ENCODE data around the gene FNBP1.
"Not testable (repeated sequence)": the region's sequence is repeated elsewhere in the genome, so short reads cannot be mapped to it uniquely, and the experiment has no call there.

Gene FNBP1

DNA sequence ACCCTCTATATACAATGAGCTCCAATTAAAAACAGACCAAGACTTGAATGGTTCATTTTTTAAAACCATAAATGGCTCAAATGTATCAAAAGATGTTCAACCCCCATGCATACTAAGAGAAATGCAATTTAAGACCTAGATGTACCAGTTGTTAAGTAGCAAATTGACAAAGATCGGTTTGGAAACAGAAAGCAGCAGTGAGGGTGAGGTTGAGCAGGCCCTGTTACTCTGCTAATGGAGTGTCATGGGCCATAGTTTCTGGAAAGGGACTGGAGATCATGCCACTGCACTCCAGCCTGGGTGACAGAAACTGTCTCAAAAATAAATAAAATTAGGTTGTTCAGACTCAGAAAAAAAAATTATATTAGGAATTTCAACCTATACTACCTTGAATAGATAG is 55.0 kb downstream of the FNBP1 start:
- peaks cover 2% of the 10 kb centered on the region for H3K36me3 ChIP-seq
- H3K9me3 ChIP-seq, result no peaks in the 10 kb centered on the region
- no peaks in the 10 kb centered on the region for H3K27me3 ChIP-seq
- TF ChIP-seq, protein P1, sequence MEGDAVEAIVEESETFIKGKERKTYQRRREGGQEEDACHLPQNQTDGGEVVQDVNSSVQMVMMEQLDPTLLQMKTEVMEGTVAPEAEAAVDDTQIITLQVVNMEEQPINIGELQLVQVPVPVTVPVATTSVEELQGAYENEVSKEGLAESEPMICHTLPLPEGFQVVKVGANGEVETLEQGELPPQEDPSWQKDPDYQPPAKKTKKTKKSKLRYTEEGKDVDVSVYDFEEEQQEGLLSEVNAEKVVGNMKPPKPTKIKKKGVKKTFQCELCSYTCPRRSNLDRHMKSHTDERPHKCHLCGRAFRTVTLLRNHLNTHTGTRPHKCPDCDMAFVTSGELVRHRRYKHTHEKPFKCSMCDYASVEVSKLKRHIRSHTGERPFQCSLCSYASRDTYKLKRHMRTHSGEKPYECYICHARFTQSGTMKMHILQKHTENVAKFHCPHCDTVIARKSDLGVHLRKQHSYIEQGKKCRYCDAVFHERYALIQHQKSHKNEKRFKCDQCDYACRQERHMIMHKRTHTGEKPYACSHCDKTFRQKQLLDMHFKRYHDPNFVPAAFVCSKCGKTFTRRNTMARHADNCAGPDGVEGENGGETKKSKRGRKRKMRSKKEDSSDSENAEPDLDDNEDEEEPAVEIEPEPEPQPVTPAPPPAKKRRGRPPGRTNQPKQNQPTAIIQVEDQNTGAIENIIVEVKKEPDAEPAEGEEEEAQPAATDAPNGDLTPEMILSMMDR (IDR thresholded peaks at IDR 0.05; ENCODE audit: low read depth, low read length), result no peak
- H3K4me1 ChIP-seq, result 0 out of 2 replicates have a peak, but pooled peaks cover 7% of the 10 kb centered on the region
- no peak overlapping the region for H3K4me3 ChIP-seq (ENCODE audit: low read depth, low read length)
- DNase-seq, result no peak

DNA sequence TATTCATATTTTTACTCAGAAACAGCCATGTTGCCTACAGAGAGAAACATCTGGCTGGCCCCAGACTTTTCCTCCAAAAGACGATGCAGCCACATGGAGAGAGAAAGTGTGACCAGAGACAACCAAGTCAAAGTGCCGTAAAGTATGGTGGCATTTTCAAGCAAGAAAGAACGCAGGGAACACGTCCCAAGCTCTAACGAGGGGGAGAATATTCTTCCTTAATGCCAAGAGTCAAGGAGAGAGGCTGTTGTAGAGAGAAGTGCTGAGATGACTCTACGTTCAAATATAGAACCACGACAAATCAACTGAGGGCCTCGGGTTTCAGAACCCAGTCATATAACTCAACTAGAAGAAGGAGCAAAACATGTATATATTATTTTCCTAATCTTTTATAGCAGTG is 55.9 kb downstream of the FNBP1 start:
- Histone ChIP-seq H3K27me3 (no peaks in the 10 kb centered on the region), H3K36me3 (peaks cover 2% of the 10 kb centered on the region)

DNA sequence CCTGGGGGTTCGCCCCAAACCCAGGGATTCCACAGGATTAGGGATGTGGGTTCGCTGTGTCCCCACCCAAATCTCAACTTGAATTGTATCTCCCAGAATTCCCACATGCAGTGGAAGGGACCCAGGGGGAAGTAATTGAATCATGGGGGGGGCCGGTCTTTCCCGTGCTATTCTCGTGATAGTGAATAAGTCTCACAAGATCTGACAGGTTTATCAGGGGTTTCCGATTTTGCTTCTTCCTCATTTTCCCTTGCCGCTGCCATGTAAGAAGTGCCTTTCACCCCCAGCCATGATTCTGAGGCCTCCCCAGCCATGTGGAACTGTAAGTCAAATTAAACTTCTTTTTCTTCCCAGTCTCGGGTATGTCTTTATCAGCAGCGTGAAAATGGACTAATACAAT is 58.4 kb downstream of the FNBP1 start:
- not testable (repeated sequence) for H3K36me3 ChIP-seq; H3K4me3 ChIP-seq (ENCODE audit: low read depth, low read length); H3K4me1 ChIP-seq; DNase-seq; H3K9me3 ChIP-seq; H3K27me3 ChIP-seq

More for the DNA sequence above, 55.9 kb downstream of the FNBP1 start:
- H3K9me3 ChIP-seq, result no peaks in the 10 kb centered on the region
- H3K4me1 ChIP-seq, result 0 out of 2 replicates have a peak, but pooled peaks cover 7% of the 10 kb centered on the region
- no peak overlapping the region for H3K4me3 ChIP-seq (ENCODE audit: low read depth, low read length)
- no peak for DNase-seq
- TF ChIP-seq, protein P1 (IDR thresholded peaks at IDR 0.05; ENCODE audit: low read depth, low read length), result no peak

DNA sequence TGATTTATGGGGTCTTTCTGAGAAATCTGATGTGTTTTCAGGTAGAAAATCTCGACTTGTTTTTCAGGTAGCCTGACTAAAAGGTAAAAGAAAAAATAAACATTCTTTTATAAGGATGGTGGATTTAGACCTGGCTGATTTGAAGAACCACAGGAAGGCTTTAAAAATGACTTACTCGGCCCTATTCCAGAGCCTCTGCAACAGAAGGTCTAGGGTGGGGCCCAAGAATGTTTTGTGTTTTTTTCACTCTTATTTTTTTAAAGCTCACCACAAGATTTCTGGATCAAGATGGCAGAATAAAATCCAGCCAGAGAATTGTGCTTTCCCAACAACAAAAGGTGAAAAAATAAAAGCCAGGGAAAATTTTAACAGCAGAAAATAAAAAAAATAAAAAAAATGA is 59.1 kb downstream of the FNBP1 start:
- no peak for DNase-seq
- H3K4me1 ChIP-seq, result peaks cover 4% of the 10 kb centered on the region
- H3K4me3 ChIP-seq (ENCODE audit: low read depth, low read length), result no peak overlapping the region
- TF ChIP-seq, protein P1 (IDR thresholded peaks at IDR 0.05; ENCODE audit: low read depth, low read length), result no peak
- H3K9me3 ChIP-seq, result no peaks in the 10 kb centered on the region
- H3K27me3 ChIP-seq, result no peaks in the 10 kb centered on the region
- H3K36me3 ChIP-seq, result no peaks in the 10 kb centered on the region; the same call in 1 of the 2 replicates

DNA sequence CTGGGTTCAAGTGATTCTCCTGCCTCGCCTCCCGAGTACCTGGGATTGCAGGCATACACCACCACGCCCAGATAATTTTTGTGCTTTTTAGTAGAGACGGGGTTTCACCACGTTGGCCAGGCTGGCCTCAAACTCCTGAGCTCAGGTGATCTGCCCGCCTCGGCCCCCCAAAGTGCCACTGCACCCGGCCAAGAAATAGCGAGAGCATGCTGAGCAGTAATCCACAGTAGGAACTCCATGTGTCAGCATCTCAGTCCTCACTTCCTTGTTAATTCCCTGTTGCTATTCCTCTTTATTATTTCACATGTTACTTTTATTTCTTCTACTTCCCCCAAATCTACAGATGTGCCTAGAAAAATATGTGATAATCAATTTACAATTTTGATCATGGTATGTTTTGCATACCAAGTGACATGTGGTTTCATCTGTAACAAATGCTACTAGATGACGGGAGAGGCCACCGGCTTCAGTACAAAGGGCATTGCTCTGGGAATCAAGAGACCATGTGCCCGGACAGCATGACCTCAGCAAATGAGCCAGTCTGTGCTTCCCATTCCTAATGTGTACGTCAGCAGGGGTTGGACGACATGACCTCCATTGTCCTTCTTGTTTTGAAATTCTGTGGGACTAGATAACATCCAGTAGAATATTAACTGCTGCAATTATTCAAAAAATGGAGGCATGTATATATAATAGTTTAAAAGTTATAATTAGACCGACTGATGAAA is 61.6 kb downstream of the FNBP1 start:
- TF ChIP-seq, protein P1 (IDR thresholded peaks at IDR 0.05; ENCODE audit: low read depth, low read length), result no peak
- Histone ChIP-seq H3K36me3 (peaks cover 12% of the 10 kb centered on the region), H3K4me3 (ENCODE audit: low read depth, low read length) (no peak overlapping the region), H3K9me3 (no peaks in the 10 kb centered on the region), H3K27me3 (no peaks in the 10 kb centered on the region), H3K4me1 (peaks cover 4% of the 10 kb centered on the region)
- no peak for DNase-seq

DNA sequence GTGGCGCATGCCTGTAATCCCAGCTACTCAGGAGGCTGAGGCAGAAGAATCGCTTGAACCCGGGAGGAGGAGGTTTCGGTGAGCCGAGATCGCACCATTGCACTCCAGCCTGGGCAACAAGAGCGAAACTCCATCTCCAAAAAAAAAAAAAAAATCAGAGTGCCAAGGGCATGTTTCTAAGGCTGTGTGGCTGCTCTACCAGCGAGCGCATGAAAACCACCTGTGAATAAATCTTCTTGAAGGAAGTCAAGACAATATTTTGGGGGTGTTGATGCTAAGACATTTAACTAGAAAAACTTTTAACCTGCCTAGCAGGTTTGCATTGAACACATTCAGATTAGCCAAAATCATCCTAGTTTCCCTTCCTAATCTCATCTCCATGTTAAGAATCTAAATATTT is 62.8 kb downstream of the FNBP1 start:
- not testable (repeated sequence) for DNase-seq; H3K4me1 ChIP-seq; H3K4me3 ChIP-seq (ENCODE audit: low read depth, low read length); H3K9me3 ChIP-seq; H3K27me3 ChIP-seq
- H3K36me3 ChIP-seq, result peaks cover 15% of the 10 kb centered on the region

DNA sequence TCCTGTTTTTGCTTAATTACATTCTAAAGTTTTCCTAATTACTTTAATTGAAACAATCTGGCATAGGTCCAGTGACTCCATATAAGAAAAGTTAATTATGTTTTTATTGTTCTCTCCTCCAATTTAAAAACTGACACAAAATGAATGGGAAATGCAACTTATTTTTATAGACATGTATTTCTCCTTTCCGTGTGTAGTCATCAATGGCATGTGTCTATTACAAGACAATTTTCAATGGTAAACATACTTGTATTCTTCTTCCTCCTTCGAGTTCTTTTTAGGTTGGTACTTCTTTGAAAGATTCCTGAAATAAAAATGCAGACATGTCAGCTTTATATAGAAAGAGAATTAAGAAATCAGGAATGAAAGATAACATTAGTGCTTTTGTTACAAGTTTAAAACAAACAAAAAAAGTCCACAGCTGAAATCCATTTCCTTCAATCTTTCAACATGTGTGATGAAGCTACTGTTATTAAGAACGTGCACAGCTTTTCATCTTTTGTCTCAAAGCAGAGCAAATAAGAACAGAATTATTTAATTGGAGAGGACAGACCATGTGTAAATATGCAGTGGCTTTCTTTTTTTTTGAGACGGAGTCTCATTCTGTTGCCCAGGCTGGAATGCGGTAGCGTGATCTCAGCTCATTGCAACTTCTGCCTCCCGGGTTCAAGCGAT is 63.8 kb downstream of the FNBP1 start:
- peaks cover 4% of the 10 kb centered on the region for H3K4me1 ChIP-seq
- no peaks in the 10 kb centered on the region for H3K9me3 ChIP-seq
- DNase-seq, result no peak
- no peak overlapping the region for H3K4me3 ChIP-seq (ENCODE audit: low read depth, low read length)
- TF ChIP-seq, protein P1 (IDR thresholded peaks at IDR 0.05; ENCODE audit: low read depth, low read length), result no peak
- no peaks in the 10 kb centered on the region for H3K27me3 ChIP-seq
- H3K36me3 ChIP-seq, result peaks cover 15% of the 10 kb centered on the region

Data from BE2C (cell line).